ENCODE data around the gene TRAPPC4.

GRCh38 chr11:119011476-119012053 lies 7.0 kb upstream of the TRAPPC4 start:
- TF ChIP-seq CTCF (conservative IDR thresholded peaks at IDR 0.05): no peak
- TF ChIP-seq EZH2 (IDR thresholded peaks at IDR 0.05; ENCODE audit: low read depth): no peak
